Measurements from ENCODE around the gene KRT10.
"Not testable (repeated sequence)": the region's sequence is repeated elsewhere in the genome, so short reads cannot be mapped to it uniquely, and the experiment has no call there.

Gene KRT10

DNA sequence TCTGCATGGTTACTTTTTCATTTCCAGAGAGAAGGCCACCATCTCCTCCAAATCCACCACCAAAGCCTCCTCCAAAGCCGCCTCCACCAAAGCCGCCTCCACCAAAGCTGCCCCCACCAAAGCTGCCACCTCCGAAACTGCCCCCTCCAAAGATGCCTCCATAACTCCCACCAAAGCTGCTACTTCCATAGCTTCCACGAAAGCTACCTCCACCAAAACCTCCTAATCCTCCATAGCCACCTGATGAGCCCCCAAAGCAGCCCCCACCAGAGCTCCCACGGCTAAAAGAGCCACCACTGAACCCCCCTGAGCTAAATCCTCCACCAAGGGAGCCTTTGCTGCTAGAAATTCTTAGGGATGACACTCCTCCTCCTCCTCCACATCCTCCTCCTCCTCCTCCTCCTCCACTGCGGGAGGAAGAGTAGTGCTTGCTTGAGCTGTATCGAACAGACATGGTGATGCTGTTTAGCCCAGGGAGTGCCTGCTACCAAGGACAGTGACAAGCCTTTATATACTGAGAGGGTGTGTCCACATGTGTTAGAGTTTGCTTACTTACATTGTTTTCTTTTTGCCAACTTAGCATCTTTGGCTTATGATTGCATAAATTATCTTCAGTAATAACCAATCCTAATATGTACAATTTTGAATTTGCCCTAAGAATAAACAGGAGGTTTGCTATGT is at the start of gene KRT10:
Gene KRT10, minus strand, starts transcription at position 483 of the 681 bp plus-strand sequence. Its CDS starts 29 bp downstream, at position 454.
- DNase-seq: no peak

DNA sequence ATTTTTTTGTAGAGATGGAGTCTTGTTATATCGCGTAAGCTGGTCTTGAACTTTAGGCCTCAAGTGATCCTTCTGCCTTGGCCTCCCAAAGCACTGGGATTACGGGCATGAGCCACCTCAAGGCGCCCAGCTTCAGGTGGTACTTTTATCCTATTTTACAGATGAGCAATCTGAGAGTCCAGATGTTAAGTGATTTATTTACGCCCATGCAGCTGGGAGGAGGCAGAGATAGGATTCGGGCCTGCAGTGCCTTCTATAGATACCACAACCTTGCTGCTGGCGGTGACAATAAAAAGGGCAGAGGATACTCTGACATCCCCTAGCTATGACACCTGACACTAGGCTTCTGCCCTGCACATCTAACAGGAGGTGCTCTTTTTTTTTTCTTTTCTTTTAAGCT is 48.9 kb upstream of the KRT10 start:
- DNase-seq: no peak

DNA sequence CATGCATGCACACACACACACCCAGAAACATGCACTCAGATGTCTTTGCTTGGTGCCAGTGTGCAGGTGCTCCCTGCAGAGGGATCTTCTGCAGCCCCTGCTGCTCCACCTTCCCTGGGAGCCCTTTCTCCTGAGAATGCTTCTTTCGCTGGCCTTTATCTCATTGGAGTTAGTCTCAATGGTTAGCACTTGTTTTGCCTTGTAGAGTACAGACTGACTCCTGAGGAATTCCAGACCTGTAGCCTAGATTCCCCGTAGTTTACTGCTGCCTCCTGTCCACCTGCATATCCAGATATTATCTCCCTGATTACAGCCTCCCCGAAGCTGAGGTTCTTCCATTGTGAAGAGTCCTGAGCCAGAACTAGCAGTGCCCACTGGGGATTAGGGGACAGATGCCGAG is 47.7 kb upstream of the KRT10 start:
- no peak for DNase-seq

DNA sequence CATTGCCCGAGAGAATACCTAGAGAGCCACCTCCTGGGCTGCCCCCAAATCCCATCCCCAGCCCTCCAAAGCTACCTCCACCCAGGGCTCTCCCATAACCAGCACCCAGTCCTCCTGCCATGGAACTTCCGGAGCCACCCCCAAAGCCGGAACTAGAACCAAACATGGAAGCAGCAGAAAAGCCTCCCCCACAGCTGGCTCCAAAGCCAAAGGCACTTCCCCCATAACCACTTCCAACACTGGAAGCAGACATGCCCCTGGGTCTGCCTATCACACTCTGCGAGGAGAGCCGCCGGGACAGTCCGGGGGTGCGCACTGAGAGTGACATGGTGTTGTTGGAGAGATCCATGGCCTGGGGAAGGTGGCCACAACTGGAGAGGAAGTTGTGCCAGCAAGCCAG is 44.4 kb upstream of the KRT10 start, which contains the start of gene KRT12:
Gene KRT12, minus strand, starts transcription at position 386 of the 400 bp plus-strand sequence. Its CDS starts 37 bp downstream, at position 349.
- DNase-seq: no peak

DNA sequence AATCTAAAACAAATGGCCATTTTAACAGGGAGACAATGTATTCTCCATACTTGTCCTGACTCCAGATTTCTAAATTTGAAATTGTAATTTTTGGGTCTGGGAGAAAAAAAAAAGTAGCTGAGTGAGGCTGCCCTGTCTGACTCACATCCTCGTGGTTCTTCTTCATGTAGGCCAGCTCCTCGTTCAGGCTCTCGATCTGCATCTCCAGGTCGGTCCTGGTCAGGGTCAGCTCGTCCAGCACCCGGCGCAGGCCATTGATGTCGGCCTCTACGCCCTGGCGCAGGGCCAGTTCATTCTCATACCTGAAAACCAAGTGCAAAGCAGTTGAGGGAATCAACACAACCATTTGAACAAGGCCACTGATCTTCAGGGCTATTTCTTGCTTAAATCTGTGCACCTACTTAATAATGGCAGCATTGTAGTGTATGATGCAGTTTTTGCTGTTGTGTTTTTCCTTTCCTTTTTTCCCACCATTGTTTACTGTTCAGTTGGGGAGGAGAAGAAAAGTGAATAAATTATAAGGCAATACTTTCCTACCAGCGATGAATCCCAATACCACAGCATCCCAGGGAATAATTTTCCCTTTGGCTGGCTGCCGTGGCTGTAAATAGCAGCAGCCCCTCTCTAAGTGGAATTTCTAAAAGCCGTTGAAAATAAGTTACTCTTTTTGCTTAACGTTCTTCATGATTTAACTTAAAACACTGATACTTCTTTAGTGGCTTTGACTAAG is 42.4 kb upstream of the KRT10 start:
- no peak for DNase-seq

DNA sequence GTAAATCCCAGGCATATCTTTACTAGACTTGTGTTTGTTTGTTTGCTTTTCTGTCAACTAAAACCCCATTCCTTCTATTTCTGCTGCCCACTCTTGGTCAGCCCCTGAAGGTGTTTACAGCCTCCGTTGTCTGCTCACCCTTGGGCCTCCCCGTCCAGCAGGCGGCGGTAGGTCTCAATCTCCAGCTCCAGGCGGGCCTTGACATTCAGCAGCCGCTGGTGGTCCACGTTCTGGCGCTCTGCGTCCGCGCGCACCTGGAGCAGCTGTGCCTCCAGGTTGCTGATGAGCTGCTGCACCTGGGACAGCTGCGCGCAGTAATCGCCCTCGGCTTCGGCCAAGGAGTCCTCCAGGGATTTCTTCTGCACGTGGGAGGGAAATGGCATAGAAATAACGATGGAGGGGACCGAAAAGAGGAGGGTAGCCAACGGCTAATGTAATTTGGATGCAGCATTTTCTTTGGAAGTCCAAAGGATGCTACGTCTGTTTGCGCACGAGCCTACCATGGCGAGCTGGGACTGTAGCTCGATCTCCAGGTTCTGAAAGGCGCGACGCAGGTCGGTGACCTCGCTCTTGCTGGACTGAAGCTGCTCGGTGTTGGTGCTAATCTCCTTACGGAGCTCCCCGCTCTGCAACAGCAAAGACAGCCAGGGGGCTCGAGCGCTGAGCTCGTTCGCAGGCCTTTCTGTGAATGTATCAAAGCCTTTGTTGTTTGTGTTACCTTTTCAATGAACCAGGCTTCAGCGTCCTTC is 40.7 kb upstream of the KRT10 start:
- no peak for DNase-seq

DNA sequence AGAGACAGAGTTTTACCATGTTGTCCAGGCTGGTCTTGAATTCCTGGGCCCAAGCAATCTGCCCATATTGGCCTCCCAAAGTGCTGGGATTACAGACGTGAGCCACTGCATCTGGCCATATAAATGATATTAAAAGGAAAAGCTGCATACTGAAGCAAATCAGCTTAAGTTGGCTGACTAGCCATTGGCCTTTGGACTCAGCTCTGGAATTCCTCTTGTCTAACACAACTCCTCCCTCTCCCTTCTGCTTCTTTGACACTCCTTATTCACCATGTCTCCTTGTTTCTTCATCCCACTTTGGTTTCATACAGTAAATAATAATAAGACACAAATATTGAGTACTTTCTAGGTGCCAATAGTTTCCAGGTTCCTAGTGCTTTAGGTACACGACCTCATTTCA is 37.1 kb upstream of the KRT10 start:
- no peak for DNase-seq

DNA sequence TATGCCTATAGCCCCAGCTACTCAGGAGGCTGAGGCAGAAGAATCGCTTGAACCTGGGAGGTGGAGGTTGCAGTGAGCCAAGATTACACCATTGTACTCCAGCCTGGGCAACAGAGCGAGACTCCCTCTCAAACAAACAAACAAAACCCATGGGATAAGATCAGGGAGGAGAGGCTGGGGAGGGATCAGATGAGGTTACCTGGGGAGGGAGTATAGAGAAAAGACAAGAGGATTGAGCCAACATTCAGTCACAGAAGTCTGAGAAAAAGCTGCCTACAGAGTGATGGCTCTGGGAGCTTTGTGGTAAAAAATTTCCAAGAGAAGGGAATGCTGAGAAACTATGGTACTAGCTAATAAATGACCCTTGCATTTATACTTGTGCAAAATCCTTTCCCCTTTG is 36.3 kb upstream of the KRT10 start:
- not testable (repeated sequence) for DNase-seq

DNA sequence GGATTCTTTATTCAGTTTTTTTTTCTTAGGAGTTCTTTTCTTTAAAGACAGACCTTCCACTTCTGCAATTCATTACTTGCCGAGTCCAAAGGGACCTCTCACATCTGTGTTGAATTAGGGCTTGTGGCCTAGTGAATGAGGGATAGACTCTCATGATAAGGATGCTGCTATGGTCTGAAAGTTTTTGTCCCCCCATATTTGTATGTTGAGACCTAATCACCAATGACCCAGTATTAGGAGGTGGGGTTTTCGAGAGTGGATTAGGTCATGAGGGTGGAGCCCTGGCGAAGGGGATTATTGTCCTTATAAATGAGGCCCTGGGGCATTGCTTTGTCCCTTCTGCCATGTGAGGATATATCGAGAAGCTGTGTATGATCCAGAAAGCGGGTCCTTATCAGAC is 35.1 kb upstream of the KRT10 start:
- no peak for DNase-seq

DNA sequence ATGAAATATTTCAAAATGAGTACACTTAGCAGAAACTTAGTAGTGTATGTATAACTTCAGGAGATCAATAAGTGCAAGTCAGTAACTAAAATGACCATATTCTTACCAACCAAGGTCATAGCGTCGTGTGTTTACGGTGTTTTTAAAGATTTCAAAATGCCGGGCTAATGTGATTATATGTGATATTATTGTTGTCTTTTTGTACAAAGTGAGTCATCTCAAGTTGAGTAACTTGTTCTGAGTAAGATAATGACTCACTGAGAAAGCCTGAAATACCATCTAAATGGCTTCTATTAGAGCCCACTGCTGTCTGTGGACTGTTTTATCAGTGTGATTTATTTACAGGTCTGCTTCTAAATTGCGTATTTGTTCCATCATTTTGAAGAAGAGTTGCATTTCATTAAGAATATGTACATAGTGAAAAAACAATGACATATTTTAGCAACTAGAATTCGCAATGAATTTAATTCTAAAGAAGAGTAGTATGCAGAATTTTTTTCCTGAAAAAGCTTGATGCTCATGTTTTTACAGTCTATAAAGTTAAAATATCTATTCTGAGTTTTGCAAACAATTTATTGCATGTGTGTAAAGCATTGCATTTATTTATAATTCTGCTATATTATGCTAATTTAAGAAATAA is 31.9 kb upstream of the KRT10 start:
- no peak for DNase-seq

DNA sequence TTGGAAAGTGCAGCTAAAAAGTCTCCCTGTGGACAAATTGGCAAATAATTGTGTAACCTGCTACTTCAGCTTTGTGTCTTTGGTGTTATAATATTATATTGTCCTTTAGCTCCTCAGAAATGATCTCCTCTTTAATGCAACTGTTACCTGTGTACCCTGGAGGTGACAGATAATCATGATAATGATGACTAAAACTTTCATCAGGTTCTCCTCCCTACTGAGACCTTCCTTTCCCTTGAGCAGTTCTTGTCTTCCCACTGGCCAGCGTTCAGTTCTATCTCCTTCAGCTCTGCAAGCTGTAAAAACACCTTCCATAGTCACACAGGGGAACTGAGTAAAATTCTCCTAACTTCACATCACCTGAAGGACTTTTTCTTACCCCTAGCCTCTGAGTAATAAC is 29.9 kb upstream of the KRT10 start:
- DNase-seq: no peak

DNA sequence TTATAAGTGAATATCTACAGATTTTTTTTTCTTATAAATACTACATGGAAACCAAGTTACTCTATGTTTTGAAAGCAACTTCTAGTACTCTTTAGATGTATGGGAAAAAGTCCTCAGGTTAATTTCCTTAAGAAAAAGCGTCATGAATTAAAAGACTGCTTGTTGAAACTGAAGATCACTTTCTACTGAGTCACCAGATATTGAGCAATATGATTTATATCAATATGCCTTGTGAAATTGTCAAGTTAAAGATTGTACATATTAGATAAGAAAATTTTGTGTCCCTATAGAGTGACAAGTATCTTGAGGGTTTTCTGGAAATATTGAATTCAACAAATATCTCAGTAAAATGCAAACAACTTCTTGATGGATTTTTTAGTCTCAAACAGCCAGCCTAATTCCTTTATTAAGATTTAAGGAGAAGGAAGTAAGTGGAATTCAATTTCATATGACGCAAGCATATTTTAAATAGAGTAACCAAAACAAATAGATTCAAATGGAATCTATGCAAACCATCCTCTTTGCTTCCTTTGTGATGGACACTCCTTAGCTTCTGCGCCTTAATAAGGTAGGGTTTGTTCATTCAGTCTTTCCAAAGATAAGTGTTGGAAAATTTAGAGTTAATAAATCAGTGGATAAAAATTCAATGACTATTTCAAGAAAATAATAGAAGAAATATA is 28.0 kb upstream of the KRT10 start:
- no peak for DNase-seq

DNA sequence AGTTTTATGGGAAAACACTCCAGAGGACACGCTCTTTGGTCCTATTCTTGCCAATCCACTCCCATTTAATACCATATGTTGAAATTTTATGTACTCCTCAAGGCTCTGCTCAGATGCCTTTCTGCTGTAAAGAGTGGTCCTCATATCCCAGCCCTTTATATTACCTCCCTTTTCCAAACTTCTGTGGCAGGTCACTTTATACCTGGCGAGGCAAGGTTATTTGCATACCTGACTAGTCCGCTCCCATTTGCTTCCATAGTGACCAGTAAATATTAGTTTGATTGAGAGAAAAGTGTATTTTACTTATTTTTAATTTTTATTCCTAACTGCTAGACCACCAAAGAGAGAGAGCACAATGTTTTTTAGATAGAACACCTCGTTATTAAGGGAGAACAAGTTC is 27.3 kb upstream of the KRT10 start:
- no peak for DNase-seq

DNA sequence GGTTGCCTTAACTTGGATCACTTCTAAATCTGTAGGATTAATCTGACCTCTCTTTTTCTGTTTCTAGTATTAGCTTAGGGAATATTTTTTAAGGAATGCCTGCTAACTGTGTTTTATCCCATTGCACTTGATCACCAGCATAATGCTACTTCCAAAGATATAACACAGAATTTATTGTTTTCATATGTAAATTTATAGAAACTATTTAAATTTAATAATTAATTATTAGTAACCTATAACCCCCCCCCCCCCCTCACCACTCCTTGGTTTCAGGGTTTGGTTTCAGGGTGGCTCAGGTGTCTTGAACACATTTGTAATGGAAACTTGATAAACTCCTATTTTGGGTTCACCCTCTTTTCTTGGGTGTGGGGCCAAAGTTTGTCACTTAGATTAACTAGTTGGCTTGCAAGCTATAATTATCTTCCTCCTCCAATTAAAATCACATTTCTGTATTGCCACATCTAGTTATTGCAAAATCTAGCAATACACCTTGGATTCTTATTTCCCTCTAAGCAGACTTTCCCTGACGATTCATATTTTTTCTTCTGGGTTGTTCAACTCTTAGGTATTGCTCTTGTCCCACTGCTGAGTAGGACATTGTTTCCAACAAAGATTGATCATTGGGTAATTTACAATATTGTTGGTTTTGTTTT is 26.3 kb upstream of the KRT10 start:
- no peak for DNase-seq

DNA sequence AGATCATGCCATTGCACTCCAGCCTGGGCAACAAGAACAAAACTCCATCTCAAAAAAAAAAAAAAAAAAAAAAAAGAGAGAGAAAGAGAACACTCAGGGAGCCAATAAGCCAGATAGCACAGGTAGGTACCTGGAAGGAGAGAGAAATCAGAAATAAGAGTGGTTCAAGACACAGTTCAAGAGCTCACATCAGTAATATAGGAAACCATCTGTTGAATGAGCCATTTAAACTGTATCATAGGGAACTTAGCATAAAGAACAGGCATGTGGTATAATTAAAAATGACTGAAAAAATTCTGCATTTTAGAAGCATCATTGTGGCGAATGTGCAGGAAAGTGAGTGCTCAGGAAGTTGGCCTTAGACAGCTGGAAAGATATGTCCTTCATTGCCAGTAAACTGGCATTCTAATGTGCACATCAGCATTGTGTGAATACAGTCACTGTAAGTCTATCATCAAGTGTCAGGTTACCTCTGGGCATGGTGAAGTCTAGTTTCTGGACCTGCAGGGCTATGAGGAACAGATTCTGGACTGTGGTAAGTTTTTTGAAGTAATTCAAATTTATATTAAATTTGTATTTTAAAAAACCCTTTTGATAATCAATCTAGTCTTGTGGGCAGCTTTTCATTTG is 24.2 kb upstream of the KRT10 start:
- DNase-seq: no peak

DNA sequence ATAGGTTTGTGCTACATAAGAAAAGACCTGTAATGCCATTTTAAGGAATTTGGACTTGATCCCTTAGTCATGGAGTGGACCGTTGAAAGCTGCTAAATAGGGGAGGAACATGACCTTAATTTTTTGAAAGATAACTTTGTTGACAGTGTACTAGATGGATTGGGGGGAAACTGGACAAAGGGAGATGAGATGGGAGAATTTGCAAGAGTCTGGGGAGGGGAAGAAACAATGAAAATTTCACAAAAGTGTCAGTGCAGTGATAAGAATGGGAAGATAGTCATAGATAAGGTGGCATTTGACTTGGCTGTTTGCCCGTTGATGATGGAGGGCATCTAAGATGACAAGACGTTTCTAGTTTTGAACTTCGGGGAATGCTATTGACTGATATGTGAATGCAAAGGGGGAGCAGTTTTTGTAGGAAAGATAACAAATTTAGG is 22.3 kb upstream of the KRT10 start:
- DNase-seq: no peak

DNA sequence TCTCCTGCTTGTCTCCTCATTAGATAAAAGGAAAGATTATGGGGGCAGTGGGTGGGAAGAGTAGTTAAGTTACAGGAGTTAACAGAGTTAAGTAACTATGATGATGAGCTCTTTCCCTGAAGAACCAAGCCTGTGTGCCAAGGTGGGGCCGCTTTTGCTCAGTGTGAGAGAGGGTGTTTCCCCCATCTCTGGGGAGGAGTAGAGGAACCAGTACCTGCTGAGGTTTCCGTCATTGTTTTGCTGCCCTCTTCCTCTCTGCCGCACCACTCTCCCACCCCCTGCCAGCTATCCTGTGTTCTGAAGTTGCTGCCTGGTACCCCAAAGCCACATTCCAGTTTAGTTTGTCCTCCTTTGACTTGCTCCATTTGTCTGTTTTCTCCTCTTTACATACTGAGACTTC is 20.8 kb upstream of the KRT10 start:
- DNase-seq: no peak

DNA sequence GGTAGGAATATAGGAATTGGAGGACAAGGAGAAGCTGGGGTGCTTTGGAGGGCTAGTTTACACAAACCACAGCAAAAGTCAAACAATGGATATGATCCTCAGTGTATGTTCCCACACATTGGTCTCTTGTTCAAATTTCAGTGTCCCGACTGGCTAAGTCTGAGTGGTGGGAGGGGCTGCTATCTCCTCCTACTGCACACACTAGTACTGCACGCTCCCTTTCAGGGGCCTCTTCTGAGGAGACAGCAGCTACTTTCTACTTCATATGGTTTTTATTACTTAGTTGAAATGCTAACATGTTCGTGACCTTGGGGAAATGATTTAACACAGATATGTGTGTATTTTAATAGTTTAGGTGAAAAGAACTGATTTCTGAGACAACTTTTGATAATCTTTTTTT is 18.8 kb upstream of the KRT10 start:
- DNase-seq: no peak

DNA sequence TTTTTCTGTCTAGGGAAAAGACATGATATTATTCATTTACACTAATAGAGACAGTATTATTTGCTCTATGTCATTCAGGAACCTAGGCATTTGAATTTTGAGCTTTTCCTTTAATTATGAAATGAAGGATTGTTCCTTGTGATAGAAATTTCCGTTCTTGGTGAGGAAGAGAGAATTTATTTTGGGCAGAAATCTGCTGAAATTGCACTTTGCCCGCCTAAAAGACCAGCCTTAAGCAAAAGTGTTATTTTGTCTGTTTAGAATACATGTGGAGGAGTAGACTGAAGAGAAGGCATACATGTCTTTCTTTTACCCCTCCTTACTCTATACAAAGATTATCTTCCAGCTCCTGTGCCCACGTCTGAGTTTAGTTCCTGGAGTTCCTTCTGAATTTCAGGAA is 16.8 kb upstream of the KRT10 start:
- DNase-seq: no peak

DNA sequence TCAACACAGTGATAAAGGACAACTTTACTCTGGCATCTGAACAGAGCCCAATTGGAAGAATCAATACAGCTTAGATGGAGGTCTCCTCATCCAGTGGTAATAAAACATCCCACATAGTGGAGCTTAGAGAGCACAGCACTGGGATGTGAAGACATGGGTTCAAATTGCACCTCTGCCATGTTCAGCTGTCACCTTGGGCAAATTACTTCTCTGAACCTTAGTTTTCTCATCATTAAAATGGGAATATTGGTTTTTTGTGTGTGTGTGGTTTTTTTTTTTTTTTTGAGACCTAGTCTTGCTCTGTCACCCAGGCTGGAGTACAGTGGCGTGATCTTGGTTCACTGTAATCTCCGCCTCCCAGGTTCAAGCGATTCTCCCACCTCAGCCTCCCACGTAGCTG is 13.6 kb upstream of the KRT10 start:
- no peak for DNase-seq

DNA sequence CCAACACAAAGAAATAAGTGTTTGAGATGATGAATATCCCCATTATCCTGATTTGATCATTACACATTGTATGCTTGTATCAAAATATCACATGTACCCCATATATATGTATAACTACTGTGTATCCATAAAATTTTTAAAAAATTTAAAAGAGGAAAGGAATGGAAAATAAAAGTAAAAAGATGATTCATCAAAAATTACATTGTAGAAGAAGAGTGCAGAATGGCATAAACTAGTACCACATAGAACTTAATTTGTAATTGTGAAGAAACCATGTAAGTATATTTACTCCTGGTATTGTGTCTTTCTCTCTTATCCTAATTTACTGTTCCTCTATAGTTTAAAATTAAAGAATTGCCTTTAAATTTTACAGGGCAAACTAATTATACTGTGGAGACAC is 11.5 kb upstream of the KRT10 start:
- DNase-seq: no peak

DNA sequence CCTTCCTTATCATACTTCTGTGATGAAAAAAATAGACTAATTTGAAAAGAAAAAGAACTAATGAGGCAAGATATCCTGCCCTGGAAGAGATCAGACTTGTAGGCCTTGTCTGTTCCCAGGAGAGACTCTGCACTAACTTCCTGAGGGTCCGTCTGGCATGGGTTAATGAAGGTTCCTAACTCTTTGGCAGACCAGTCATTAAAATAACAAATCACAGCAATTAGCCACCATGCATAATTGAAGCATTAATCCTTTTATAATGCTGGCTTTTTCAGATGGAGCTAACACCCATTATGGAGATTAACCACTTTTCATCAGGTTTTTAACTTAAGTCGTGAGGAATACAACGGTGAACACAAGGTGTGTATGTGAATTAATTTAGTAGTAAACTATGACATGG is 10.4 kb upstream of the KRT10 start:
- DNase-seq: no peak

Data from NCI-H187 treated with DMSO at 0.1 percent for 48 hours (cell line).